Jurkat, Clone E6-1 (cell line): ENCODE data around the gene SYDE1.

Experiments used
- DNase-seq: peaks from one replicate; pipeline ENCODE4 v3.0.0-alpha.2; 2011; ENCODE audit warnings: low read depth, low spot score
- H3K4me3 ChIP-seq: 2 replicates; pipeline ENCODE4 v1.5.1; 2011; ENCODE audit warnings: mild to moderate bottlenecking, low read length, control low read depth, moderate library complexity

Gene SYDE1

DNA sequence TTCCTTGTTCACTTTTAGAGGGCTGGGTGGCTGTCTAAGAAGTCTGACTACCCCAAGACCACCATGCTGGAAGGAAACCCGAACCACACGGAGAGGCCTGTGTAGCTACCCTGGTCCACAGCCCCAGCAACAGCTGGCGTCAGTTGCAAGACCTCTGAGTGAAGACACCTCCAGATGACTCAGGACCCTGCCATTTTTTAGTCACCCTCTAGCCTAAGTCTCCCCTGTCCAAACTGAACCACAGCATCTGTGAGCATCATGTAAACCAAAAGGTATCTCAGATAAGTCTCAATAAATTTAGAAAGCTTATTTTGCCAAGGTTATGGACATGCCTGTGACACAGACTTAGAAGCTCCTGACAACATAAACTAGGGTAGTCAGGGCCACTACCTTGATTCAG lies 2.2 kb upstream of the SYDE1 start:
- DNase-seq = no peak
- H3K4me3 ChIP-seq = no peak overlapping the region

DNA sequence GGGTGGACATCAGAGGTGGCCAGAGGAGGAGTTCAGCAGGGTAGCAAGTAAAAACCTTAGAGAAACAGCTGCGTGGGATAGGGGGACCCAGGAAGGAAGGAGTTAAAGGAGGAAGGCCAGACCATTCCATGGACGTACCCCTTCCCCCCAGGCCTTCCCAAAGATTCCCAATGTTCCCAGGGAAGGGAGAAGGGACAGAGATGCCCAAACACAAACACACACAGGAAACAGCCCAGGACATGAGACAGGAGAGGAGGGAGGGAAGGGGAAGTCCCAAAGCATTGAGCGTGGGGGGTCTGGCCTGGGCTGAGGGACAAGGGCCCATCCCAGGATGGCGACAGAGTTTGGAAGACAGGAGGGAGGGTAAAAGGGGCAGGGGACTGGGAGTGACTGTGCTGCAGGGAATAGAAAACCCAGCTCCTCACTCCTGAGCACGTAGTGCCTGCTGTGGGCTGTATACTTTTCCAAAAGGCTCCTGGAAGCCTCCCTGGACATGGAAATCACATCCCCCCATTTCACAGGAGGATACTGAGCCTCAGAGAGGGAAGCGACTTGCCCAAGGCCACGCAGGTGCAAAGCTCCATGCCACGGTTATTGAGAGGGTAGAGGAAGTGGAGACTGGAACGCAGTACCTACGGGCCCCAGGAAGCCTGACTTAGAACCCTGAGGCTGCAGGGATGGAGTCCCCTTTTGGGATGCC lies 1.1 kb downstream of the SYDE1 start:
- no peak overlapping the region for H3K4me3 ChIP-seq

DNA sequence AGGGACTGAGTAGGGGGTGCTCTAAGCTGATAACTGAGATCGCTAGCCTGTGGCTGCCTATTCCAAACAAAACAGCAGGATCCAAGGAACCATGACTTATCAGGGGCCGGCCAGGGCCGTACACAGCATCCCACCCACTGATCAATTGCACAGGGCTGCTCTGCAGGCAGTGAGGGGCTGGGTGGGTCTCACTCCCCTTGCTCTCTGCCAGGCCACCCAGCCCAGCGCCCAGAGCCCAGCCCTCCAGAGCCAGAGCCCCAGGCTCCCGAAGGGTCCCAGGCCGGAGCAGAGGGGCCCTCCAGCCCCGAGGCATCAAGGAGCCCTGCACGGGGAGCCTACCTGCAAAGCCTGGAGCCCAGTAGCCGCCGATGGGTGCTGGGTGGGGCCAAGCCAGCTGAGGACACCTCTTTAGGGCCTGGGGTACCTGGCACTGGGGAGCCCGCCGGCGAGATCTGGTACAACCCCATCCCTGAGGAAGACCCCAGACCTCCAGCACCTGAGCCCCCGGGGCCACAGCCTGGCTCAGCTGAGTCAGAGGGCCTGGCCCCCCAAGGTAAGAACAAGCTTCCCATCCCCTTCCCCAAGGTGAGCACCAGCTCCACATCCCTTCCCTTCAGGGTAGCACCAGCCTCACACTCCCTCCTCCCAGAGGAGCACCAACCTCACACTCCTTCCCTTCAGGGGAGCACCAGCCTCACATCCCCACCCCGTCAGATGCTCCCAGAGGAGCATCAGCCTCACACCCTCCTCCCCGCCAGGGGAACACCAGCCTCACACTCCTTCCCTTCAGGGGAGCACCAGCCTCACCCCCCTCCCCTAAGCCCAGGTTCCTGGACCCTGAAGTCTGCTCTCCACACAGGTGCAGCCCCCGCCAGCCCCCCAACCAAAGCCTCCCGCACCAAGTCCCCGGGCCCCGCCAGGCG lies 1.9 kb downstream of the SYDE1 start:
- H3K4me3 ChIP-seq = no peak overlapping the region

More for the DNA sequence above, 1.1 kb downstream of the SYDE1 start:
- DNase-seq = no peak

DNA sequence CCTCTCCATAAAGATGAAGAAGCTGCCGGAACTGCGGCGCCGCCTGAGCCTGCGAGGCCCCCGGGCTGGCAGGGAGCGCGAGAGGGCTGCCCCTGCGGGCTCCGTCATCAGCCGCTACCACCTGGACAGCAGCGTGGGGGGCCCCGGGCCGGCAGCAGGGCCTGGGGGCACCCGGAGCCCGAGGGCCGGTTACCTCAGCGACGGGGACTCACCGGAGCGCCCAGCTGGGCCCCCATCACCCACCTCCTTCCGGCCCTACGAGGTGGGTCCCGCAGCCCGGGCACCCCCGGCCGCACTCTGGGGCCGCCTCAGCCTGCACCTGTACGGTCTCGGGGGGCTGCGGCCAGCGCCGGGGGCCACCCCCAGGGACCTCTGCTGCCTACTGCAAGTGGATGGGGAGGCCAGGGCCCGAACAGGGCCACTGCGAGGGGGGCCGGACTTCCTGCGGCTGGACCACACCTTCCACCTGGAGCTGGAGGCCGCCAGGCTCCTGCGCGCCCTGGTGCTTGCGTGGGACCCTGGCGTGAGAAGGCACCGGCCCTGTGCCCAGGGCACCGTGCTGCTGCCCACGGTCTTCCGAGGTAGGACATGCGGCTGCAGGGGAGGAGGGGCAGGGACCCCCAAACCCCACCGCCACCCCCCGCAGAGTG lies 2.7 kb downstream of the SYDE1 start:
- DNase-seq = no peak

More for the DNA sequence above, 1.9 kb downstream of the SYDE1 start:
- no peak for DNase-seq

DNA sequence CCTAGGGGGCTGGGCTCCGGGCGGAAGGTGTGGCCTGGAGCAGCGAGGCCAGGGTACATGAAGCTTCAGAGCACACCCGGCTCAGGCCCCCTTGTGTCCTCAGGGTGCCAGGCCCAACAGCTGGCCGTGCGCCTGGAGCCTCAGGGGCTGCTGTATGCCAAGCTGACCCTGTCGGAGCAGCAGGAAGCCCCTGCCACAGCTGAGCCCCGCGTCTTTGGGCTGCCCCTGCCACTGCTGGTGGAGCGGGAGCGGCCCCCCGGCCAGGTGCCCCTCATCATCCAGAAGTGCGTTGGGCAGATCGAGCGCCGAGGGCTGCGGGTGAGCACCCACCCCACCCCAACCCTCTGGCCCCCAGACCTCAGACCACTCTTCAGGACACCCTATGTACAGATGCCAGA lies 3.2 kb downstream of the SYDE1 start:
- H3K4me3 ChIP-seq = no peak overlapping the region
- DNase-seq = no peak

More for the DNA sequence above, 2.7 kb downstream of the SYDE1 start:
- H3K4me3 ChIP-seq = no peak overlapping the region

DNA sequence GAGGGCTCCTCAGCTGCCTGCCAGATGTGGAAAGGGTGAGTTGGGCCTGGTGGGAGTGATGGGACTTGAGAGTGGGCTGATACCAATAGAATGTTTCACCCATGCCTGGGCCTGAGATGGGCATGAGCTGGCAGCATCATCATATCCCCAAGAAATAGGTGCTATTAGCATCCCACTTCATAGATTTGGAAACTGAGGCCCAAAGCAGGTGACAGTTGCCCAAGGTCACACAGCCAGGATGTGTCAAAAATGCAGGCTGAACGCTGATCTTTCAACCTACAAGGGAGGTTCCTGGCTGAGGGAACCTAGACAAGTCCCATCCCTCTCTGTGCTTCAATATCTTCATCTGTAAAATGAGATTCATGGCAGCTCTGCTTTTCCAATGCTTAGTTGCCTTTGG lies 4.6 kb downstream of the SYDE1 start:
- DNase-seq = no peak
- H3K4me3 ChIP-seq = no peak overlapping the region

DNA sequence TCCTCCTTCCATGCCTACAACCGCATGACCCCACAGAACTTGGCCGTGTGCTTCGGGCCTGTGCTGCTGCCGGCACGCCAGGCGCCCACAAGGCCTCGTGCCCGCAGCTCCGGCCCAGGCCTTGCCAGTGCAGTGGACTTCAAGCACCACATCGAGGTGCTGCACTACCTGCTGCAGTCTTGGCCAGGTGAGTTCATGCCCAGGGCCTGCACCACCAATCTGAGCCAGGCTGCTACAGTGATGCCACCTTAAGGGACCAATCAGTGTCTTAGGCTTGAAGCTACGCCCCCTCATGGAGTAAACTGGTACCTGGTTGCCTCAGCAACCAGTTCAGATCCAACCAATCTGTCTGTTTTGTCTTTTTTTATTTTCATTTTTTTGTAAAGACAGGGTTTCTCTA lies 5.2 kb downstream of the SYDE1 start:
- peak; percentile 39 for DNase-seq
- H3K4me3 ChIP-seq = no peak overlapping the region

DNA sequence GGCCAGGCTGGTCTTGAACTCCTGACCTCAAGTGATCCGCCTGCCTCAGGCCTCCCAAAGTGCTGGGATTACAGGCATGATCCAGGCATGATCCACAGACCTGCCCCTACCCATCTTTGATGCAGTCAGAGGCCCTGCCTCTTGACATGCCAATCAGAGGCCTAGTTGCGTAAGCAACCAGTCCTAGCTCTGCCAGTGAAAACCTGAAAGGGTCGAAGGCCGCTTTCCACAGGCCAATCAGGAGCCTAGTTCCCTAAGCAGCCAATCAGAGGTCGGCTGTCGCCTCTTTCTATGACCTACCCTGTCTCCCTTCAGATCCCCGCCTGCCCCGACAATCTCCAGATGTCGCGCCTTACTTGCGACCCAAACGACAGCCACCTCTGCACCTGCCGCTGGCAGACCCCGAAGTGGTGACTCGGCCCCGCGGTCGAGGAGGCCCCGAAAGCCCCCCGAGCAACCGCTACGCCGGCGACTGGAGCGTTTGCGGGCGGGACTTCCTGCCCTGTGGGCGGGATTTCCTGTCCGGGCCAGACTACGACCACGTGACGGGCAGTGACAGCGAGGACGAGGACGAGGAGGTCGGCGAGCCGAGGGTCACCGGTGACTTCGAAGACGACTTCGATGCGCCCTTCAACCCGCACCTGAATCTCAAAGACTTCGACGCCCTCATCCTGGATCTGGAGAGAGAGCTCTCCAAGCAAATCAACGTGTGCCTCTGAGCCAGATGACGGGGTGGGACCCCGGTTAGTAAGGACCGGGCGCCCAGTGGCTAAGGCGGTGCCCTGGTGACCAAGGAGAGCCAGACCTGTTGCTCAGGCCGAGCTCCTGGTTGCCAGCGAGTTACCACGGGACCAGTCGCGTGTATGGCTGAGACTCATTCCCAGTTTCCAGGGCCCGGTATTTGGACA lies 6.3 kb downstream of the SYDE1 start:
- DNase-seq = no peak

DNA sequence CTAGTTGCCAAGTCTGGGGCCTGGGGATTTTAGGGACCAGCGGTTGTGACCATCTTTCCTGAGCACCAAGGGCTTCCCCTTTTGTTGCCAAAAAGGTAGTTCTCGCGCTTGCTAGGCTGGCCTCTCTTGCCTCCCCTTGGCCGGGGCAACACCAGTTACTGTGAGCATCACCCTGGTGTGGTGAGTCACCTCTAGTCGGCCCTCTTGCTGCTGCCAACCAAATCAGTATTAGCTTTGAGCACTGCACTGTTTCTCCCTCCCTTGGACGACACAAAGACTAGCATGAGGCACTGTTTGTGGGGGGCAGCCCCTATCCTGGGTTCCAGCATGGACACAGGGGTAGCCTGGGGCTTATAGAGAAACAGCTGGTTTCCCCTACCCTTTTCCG lies 6.9 kb downstream of the SYDE1 start:
- no peak overlapping the region for H3K4me3 ChIP-seq
- no peak for DNase-seq

More for the DNA sequence above, 6.3 kb downstream of the SYDE1 start:
- H3K4me3 ChIP-seq = no peak overlapping the region

DNA sequence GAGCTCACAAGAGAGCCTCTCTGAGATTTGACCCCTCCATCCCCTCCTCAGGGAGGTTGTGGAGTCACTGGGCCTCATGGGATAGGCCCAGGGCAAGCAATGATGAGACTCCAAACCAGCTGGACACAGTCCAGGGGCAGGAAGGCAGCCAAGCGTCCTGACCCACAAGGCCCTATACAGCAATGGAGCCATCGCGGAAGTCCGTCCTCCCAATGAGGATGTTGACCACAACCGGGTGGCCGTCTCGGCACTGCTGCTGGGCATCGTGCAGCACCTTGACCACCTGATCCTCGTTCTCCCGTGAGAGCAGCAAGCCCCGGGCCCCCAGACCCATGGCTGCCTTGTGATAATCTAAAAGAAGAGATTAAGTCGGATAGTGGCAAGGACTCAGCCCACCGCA lies 7.9 kb downstream of the SYDE1 start:
- no peak for DNase-seq
- no peak overlapping the region for H3K4me3 ChIP-seq

DNA sequence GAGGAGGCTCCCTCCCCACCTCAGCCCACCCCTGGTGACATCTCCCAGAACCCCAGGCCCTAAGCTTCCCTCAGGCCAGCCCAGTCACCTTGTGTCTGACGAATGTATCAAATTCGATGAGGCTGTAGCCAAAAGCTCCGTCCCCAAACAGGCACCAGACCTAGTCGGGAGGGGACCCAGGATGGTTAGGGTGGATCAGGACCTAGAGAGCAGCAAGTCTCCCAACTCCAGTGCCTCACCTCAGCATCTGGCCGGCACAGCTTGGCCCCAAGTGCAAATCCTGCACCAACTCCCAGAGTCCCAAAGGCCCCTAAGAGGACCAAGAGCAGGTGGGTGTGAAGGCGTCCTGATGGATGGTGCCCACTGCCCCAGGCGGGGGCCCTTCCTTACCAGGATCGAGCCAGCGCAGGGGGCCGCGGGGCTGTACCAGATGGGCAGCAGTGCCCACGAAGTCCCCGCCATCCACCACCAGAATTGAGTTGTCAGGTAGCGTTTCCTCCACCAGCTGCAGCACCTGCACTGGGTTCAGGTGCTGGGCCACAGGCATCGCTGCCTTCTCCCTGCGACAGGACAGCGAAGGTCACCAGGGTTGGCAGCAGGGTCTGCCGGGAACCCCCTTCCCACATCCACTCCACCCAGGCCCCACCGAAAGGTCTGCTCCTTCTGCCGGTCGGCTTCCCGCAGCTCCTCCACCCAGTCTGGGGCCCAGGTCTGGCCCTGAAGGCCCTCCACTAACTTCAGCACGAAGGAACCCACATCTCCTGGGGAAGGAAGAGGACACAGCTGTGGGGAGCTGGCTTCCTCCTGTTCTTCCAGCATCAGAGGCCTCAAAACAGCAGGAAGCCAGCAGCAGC lies 8.8 kb downstream of the SYDE1 start:
- no peak overlapping the region for H3K4me3 ChIP-seq
- no peak for DNase-seq

DNA sequence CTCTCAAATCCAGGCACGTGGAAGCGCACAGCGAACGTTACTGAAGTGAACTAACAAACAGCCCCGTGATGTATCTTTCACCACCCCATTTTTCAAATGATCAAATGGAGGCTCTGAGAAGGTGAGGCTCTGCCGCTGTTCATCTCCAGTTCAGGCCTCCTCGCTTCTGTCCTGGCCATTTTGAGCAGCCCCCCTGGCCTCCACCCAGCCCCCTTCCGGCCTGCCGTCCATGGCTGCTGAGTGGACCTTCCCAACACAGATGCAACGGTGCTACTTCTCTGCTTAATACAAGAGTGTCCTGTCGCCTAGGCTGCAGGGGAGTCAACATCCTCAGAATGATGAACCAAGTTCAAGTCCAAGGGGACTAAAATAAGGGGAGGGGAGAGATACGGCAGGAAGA lies 9.7 kb downstream of the SYDE1 start:
- H3K4me3 ChIP-seq = no peak overlapping the region

DNA sequence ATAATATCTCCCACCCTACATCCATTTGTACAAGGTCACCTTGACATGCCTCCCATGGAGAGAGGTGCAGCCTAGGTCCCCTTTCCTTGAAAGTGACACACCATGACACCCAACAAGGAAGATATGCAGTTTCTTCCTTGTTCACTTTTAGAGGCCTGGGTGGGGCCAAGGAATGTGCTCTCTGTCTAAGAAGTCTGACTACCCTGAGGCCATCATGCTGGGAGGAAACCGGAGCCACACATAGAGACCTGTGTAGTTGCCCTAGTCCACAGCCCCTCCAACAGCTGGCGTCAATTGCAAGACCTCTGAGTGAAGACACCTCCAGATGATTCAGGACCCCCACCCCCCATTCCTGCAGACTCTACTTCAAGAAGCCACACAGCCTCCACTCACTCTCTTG lies 11.0 kb downstream of the SYDE1 start:
- DNase-seq = no peak
- H3K4me3 ChIP-seq = no peak overlapping the region

More for the DNA sequence above, 9.7 kb downstream of the SYDE1 start:
- DNase-seq = no peak

DNA sequence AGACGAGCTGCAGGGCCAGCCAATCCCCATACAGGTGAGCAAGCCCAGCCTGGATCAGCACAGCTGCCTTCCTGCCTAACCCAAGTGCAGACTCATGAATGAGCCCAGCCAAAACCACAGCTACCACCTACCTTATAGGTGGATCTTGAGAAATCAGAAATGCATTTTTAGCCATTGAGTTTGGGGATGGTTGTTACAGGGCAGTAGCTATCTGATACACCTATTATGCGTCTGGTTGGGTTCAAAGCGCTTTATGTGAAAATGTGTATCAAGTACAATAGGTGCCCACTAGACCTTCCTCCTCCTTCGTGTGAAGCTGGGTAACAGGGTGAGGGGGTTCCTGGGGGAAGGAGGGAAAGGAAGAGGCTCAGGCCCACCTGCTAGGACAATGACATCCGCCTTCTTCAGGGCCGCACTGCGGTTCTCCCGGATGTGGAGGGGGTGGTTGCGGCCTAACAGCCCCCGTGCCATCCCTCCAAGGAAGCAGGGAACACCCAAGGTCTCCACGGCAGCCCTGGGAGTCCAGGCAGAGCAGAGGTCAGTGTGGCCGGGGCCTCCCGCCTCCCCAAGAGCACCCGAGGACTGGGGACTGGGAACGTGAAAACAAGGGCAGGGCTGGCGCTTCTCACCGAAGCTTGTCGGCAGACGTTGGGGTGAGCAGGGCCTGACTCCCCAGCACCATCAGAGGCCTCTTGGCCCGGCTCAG lies 11.7 kb downstream of the SYDE1 start:
- H3K4me3 ChIP-seq = no peak overlapping the region
- DNase-seq = no peak

DNA sequence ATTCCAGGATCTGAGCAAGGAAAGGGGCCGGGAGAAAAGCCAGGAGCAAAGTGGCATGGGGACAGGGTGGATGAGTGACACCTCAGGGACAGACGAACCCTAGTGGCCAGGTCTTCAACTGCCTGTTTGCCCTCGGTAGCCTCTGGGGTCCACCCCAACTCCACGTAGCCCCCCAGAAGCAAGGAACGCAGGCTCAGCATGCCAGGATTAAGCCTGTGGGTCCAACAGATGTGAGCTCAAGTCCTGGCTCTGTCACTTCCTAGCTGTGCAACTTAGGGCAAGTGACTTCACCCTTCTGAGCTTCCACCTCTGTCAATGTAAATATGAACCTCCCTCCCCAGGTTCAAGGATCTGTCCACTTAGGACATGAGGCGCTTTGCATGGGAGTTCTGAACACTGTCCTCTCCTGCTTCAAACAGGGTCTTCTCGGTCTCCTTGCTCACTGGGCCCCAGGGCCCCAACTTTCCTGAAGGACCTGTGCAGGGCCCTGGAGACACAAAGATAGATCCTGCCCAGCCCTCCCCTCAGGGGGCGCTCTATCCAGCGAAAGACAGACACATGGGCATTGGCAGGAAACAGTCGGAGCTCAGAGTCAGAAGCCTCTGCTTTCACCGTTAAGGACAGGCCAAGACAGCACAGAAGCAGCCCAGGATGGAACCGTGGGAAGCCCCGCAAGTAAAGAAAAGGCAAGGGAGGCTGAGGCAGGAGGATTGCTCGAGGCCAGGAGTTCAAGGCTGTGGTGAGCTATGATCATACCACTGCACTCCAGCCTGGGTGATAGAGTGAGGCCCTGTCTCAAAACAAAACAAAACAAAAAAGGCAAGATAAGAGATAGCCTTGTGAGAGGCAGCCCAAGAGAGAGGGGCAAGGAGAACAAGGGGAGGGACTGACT lies 13.2 kb downstream of the SYDE1 start:
- no peak overlapping the region for H3K4me3 ChIP-seq

DNA sequence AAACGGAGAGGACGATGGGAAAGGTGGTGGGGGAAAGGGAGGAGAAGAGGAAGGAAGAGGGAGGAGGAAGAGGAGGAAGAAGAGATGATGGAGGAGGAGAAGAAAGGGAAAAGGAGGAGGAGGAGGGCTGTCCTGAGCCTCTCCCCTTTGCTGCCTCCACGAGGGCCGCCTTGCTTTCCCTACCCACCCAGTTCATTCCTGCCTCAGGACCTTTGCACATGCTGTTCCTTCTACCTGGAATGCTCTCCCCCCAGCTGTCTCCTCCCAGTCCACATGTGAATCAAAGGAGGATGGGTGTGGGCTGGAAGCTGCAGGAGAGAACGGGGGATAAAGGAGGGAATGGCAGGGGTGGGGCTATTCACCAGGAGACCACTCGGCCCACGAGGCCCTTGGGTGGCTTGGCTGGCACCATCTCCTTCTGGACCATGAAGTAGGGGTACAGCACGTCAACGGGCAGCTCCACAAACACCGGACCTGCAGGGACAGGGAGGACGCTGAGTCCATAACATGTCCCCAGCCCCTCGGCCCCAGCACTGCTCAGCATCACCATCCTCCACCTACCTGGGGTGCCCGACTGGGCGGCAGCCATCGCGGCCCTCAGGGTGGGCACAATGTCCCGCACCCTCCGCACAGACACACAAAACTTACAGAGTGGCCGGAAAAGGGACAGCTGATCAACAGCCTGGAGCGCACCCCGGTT lies 15.3 kb downstream of the SYDE1 start:
- DNase-seq = no peak
- no peak overlapping the region for H3K4me3 ChIP-seq

More for the DNA sequence above, 13.2 kb downstream of the SYDE1 start:
- no peak for DNase-seq
